IPS DF 6.9 (cell line): ENCODE results near the gene OSBP.

Source experiments
- DNase-seq: peaks from one replicate; pipeline ENCODE4 v3.0.0-alpha.2; 2013; ENCODE audit warnings: low read depth, low spot score
- H3K27ac ChIP-seq: one replicate; pipeline ENCODE4 v1.5.1; 2013; ENCODE audit warnings: low read length, control low read depth
- H3K27me3 ChIP-seq: 2 replicates; pipeline ENCODE4 v1.6.1; 2013; ENCODE audit warnings: mild to moderate bottlenecking, low read length; ENCODE audit not compliant: control insufficient read depth, insufficient read depth
- H3K36me3 ChIP-seq: 2 replicates; pipeline ENCODE4 v1.6.1; 2013; ENCODE audit warnings: low read length; ENCODE audit not compliant: control insufficient read depth, insufficient read depth
- H3K4me1 ChIP-seq: 2 replicates; pipeline ENCODE4 v1.6.1; 2013; ENCODE audit warnings: low read length; ENCODE audit not compliant: control insufficient read depth, insufficient read depth
- H3K4me3 ChIP-seq: 2 replicates; pipeline ENCODE4 v1.5.1; 2013; ENCODE audit warnings: mild to moderate bottlenecking, low read length
- H3K9me3 ChIP-seq: 2 replicates; pipeline ENCODE4 v1.6.1; 2013; ENCODE audit warnings: low read length, inconsistent platforms; ENCODE audit not compliant: control insufficient read depth, insufficient read depth
- WGBS: extraction: QIAGEN DNeasy Blood & Tissue Kit; methylation state at CpG from one replicate; pipeline ENCODE4 v1.1.7; 2013; ENCODE audit warnings: mixed read lengths, missing lambda C conversion rate; ENCODE audit not compliant: insufficient read length, insufficient coverage; 5-methylcytosine and 5-hydroxymethylcytosine counted together

The OSBP gene

GRCh38 chr11:59615637-59616395 is at the start of gene OSBP:
Gene OSBP, minus strand, starts transcription at chr11:59615774. Its CDS starts 110 bp downstream, at chr11:59615664.
- H3K4me3 ChIP-seq: peak within 1 kb of the TSS; percentile 73
- H3K27me3 ChIP-seq: no peaks in the 10 kb centered on the region
- H3K27ac ChIP-seq: no peak within 1 kb of the TSS
- peaks cover 1% of the 10 kb centered on the region; the same call in 1 of the 2 replicates for H3K4me1 ChIP-seq
- H3K9me3 ChIP-seq: no peaks in the 10 kb centered on the region
- DNase-seq: peak; percentile 99
- WGBS: no CpG with 5 or more reads among the region's 55 CpGs
- no peaks in the 10 kb centered on the region for H3K36me3 ChIP-seq

GRCh38 chr11:59660621-59661020 is 45.0 kb upstream of the OSBP start:
- H3K27me3 ChIP-seq: no peaks in the 10 kb centered on the region
- H3K9me3 ChIP-seq: no peaks in the 10 kb centered on the region
- H3K4me3 ChIP-seq: no peak overlapping the region
- peaks cover 18% of the 10 kb centered on the region for H3K36me3 ChIP-seq
- no peaks in the 10 kb centered on the region for H3K4me1 ChIP-seq
- WGBS: no CpG with 5 or more reads among the region's 1 CpG
- DNase-seq: no peak
- no peak overlapping the region for H3K27ac ChIP-seq

- Histone ChIP-seq H3K27ac (no peak overlapping the region), H3K27me3 (no peaks in the 10 kb centered on the region), H3K9me3 (no peaks in the 10 kb centered on the region), H3K4me1 (no peaks in the 10 kb centered on the region), H3K4me3 (no peak overlapping the region), H3K36me3 (peaks cover 19% of the 10 kb centered on the region)
- WGBS: no CpG with 5 or more reads among the region's 2 CpGs
- no peak for DNase-seq
Observed at GRCh38 chr11:59659981-59660380, 44.4 kb upstream of the OSBP start.

GRCh38 chr11:59658036-59658435 is 42.5 kb upstream of the OSBP start:
- WGBS: no CpG with 5 or more reads among the region's 5 CpGs
- Histone ChIP-seq H3K4me3 (no peak overlapping the region), H3K36me3 (peaks cover 27% of the 10 kb centered on the region), H3K9me3 (no peaks in the 10 kb centered on the region), H3K4me1 (no peaks in the 10 kb centered on the region), H3K27me3 (no peaks in the 10 kb centered on the region), H3K27ac (no peak overlapping the region)
- DNase-seq: no peak

- H3K4me3 ChIP-seq: no peak overlapping the region
- H3K27ac ChIP-seq: no peak overlapping the region
- H3K4me1 ChIP-seq: no peaks in the 10 kb centered on the region
- H3K27me3 ChIP-seq: no peaks in the 10 kb centered on the region
- peaks cover 32% of the 10 kb centered on the region for H3K36me3 ChIP-seq
- no peak for DNase-seq
- H3K9me3 ChIP-seq: no peaks in the 10 kb centered on the region
- no CpG with 5 or more reads among the region's 4 CpGs for WGBS
Observed at GRCh38 chr11:59654893-59655292, 39.3 kb upstream of the OSBP start.

GRCh38 chr11:59647245-59647980 is 31.8 kb upstream of the OSBP start:
- H3K27ac ChIP-seq: no peak overlapping the region
- no CpG with 5 or more reads among the region's 3 CpGs for WGBS
- H3K4me1 ChIP-seq: no peaks in the 10 kb centered on the region
- H3K4me3 ChIP-seq: no peak overlapping the region
- H3K27me3 ChIP-seq: no peaks in the 10 kb centered on the region
- DNase-seq: no peak
- H3K36me3 ChIP-seq: peaks cover 7% of the 10 kb centered on the region; the same call in 1 of the 2 replicates
- H3K9me3 ChIP-seq: no peaks in the 10 kb centered on the region

- no CpG with 5 or more reads among the region's 3 CpGs for WGBS
- H3K36me3 ChIP-seq: peaks cover 9% of the 10 kb centered on the region; the same call in 1 of the 2 replicates
- no peak for DNase-seq
- H3K9me3 ChIP-seq: no peaks in the 10 kb centered on the region
- H3K4me3 ChIP-seq: no peak overlapping the region
- H3K4me1 ChIP-seq: no peaks in the 10 kb centered on the region
- no peaks in the 10 kb centered on the region for H3K27me3 ChIP-seq
- no peak overlapping the region for H3K27ac ChIP-seq
Observed at GRCh38 chr11:59644528-59644927, 29.0 kb upstream of the OSBP start.

GRCh38 chr11:59643390-59643789 is 27.8 kb upstream of the OSBP start:
- Histone ChIP-seq H3K36me3 (peaks cover 13% of the 10 kb centered on the region), H3K4me3 (no peak overlapping the region), H3K27ac (no peak overlapping the region), H3K9me3 (no peaks in the 10 kb centered on the region), H3K4me1 (no peaks in the 10 kb centered on the region), H3K27me3 (no peaks in the 10 kb centered on the region)
- no peak for DNase-seq
- no CpG with 5 or more reads among the region's 3 CpGs for WGBS

GRCh38 chr11:59641156-59641555 is 25.6 kb upstream of the OSBP start:
- no peaks in the 10 kb centered on the region for H3K4me1 ChIP-seq
- H3K9me3 ChIP-seq: no peaks in the 10 kb centered on the region
- no peak overlapping the region for H3K4me3 ChIP-seq
- no peak for DNase-seq
- no peak overlapping the region for H3K27ac ChIP-seq
- H3K27me3 ChIP-seq: no peaks in the 10 kb centered on the region
- peaks cover 13% of the 10 kb centered on the region for H3K36me3 ChIP-seq
- WGBS: no CpG with 5 or more reads among the region's 3 CpGs

GRCh38 chr11:59630493-59630892 is 14.9 kb upstream of the OSBP start:
- DNase-seq: no peak
- Histone ChIP-seq H3K4me3 (no peak overlapping the region), H3K9me3 (no peaks in the 10 kb centered on the region), H3K27ac (no peak overlapping the region), H3K36me3 (no peaks in the 10 kb centered on the region), H3K4me1 (no peaks in the 10 kb centered on the region), H3K27me3 (no peaks in the 10 kb centered on the region)
- WGBS: no CpG with 5 or more reads among the region's 2 CpGs
